IMR-90 (cell line): ENCODE results near the gene CPOX. TPM values are rescaled to one million over a fixed set of nuclear protein-coding genes. Genes with fewer than 3 reads are reported as not detected.
"Not testable (repeated sequence)": the region's sequence is repeated elsewhere in the genome, so short reads cannot be mapped to it uniquely, and the experiment has no call there.

Source experiments
- ATAC-seq: fragments of 200-7000 bp; cut with Tn5 transposase; 2 replicates; pipeline ENCODE4 v1.9.1; 2020; ENCODE audit warnings: low read depth, mild to moderate bottlenecking, moderate library complexity
- BruUV-seq: library from RNA; stranded (reverse); fragments of 400-500 nt; replicated peaks from 2 replicates; lab custom pipeline; 2021; lab: Mats Ljungman, UMichigan
- CTCF ChIA-PET: fragments of 300-600 bp; formaldehyde crosslinking; extraction: SDS; loops from one replicate; lab custom pipeline; 2021; ENCODE audit warnings: antibody characterized with exemption; lab: Yijun Ruan, JAX
- POLR2A ChIA-PET: fragments of 300-600 bp; sonication (Branson Sonifier 250); formaldehyde crosslinking; loops from one replicate; lab custom pipeline; 2022; ENCODE audit warnings: antibody characterized with exemption; ENCODE audit not compliant: unreplicated experiment; lab: Charles Lee
- DNase-seq: peaks from one replicate; pipeline ENCODE4 v3.0.0; 2013
- H2AFZ ChIP-seq: replicated peaks from 2 replicates; pipeline ENCODE3; 2013; ENCODE audit warnings: low read length, mild to moderate bottlenecking; ENCODE audit not compliant: poor library complexity
- H2AK5ac ChIP-seq: 2 replicates; pipeline ENCODE4 v1.6.1; 2013; ENCODE audit warnings: low read depth, low read length, inconsistent platforms
- H2AK9ac ChIP-seq: replicated peaks from 2 replicates; pipeline ENCODE3; 2013; ENCODE audit warnings: mild to moderate bottlenecking, low read depth, low read length, moderate library complexity; ENCODE audit not compliant: poor library complexity
- H2BK120ac ChIP-seq: 2 replicates; pipeline ENCODE4 v1.6.1; 2013; ENCODE audit warnings: low read depth, low read length, inconsistent platforms
- H2BK15ac ChIP-seq: 3 replicates; pipeline ENCODE4 v1.6.1; 2013; ENCODE audit warnings: low read depth, low read length, inconsistent platforms
- H2BK20ac ChIP-seq: 2 replicates; pipeline ENCODE4 v1.6.1; 2013; ENCODE audit warnings: low read depth, mild to moderate bottlenecking, inconsistent platforms, low read length, moderate library complexity
- H2BK5ac ChIP-seq: 2 replicates; pipeline ENCODE4 v1.6.1; 2013; ENCODE audit warnings: mild to moderate bottlenecking, low read depth, low read length, inconsistent platforms; ENCODE audit not compliant: poor library complexity, severe bottlenecking
- H3K14ac ChIP-seq: replicated peaks from 2 replicates; pipeline ENCODE4 v1.6.1; 2013; ENCODE audit warnings: low read depth, low read length, inconsistent platforms
- H3K18ac ChIP-seq: 2 replicates; pipeline ENCODE4 v1.6.1; 2013; ENCODE audit warnings: low read depth, low read length, control low read depth
- H3K23ac ChIP-seq: 2 replicates; pipeline ENCODE4 v1.6.1; 2013; ENCODE audit warnings: low read depth, low read length, inconsistent platforms
- H3K27ac ChIP-seq: 2 replicates; pipeline ENCODE4 v1.5.1; 2013; ENCODE audit warnings: mild to moderate bottlenecking, control low read depth, low read length; ENCODE audit not compliant: insufficient read depth
- H3K27me3 ChIP-seq: 2 replicates; pipeline ENCODE4 v1.6.1; 2013; ENCODE audit warnings: low read length; ENCODE audit not compliant: control insufficient read depth, insufficient read depth
- H3K36me3 ChIP-seq: 2 replicates; pipeline ENCODE4 v1.6.1; 2013; ENCODE audit warnings: low read length, mixed read lengths; ENCODE audit not compliant: control insufficient read depth, insufficient read depth
- H3K4ac ChIP-seq: 2 replicates; pipeline ENCODE4 v1.6.1; 2013; ENCODE audit warnings: low read depth, low read length, inconsistent platforms
- H3K4me1 ChIP-seq: 2 replicates; pipeline ENCODE4 v1.6.1; 2013; ENCODE audit warnings: low read length, mixed read lengths; ENCODE audit not compliant: control insufficient read depth, insufficient read depth
- H3K4me2 ChIP-seq: 2 replicates; pipeline ENCODE4 v1.6.1; 2013; ENCODE audit warnings: low read depth, mild to moderate bottlenecking, control low read depth, low read length, moderate library complexity
- H3K4me3 ChIP-seq: 2 replicates; pipeline ENCODE4 v1.5.1; 2013; ENCODE audit warnings: low read depth, mild to moderate bottlenecking, control low read depth, low read length, moderate library complexity; ENCODE audit not compliant: insufficient read depth
- H3K56ac ChIP-seq: 2 replicates; pipeline ENCODE4 v1.6.1; 2013; ENCODE audit warnings: low read length, inconsistent platforms; ENCODE audit not compliant: insufficient read depth; ENCODE audit errors: extremely low read depth
- H3K79me1 ChIP-seq, 2 experiments: 2 replicates each; pipeline ENCODE4 v1.6.1; 2013; ENCODE audit warnings: low read length in 2 of 2, inconsistent platforms in 1 of 2, low read depth in 1 of 2
- H3K9ac ChIP-seq: 2 replicates; pipeline ENCODE4 v1.6.1; 2013; ENCODE audit warnings: low read depth, low read length, control low read depth
- H3K9me1 ChIP-seq: 2 replicates; pipeline ENCODE4 v1.6.1; 2013; ENCODE audit warnings: low read length, inconsistent platforms; ENCODE audit not compliant: insufficient read depth
- H3K9me3 ChIP-seq: 2 replicates; pipeline ENCODE4 v1.6.1; 2013; ENCODE audit warnings: low read length; ENCODE audit not compliant: control insufficient read depth, insufficient read depth
- H4K20me1 ChIP-seq: 2 replicates; pipeline ENCODE4 v1.6.1; 2013; ENCODE audit warnings: low read length, inconsistent platforms; ENCODE audit not compliant: insufficient read depth
- H4K5ac ChIP-seq: 2 replicates; pipeline ENCODE4 v1.6.1; 2013; ENCODE audit warnings: mild to moderate bottlenecking, low read depth, low read length, control low read depth
- H4K8ac ChIP-seq, 2 experiments: 2 replicates each; pipeline ENCODE4 v1.6.1; 2013; ENCODE audit warnings: low read depth in 2 of 2, low read length in 2 of 2, control low read depth in 1 of 2, inconsistent platforms in 1 of 2
- H4K91ac ChIP-seq: 2 replicates; pipeline ENCODE4 v1.6.1; 2013; ENCODE audit warnings: low read depth, low read length, inconsistent platforms; ENCODE audit not compliant: insufficient read depth
- CHD1 ChIP-seq: IDR thresholded peaks from 2 replicates; pipeline ENCODE4 v1.6.1; 2012; ENCODE audit warnings: low read depth, low read length, improper control_type of control experiment
- MAZ ChIP-seq: IDR thresholded peaks from 2 replicates; pipeline ENCODE4 v1.6.1; 2012; ENCODE audit warnings: low read depth, mild to moderate bottlenecking, low read length, improper control_type of control experiment, moderate library complexity, borderline replicate concordance
- POLR2A ChIP-seq: IDR thresholded peaks from 2 replicates; pipeline ENCODE4 v1.6.1; 2012; ENCODE audit warnings: mild to moderate bottlenecking, low read depth, low read length
- RFX5 ChIP-seq: IDR thresholded peaks from 2 replicates; pipeline ENCODE4 v1.8.0; 2012; ENCODE audit warnings: low read depth, mild to moderate bottlenecking, low read length, moderate library complexity
- WGBS, 2 experiments: methylation state at CpG; one replicate each; pipeline versions ENCODE4 v1.1.5 to v1.1.7; 2013; ENCODE audit warnings: missing lambda C conversion rate in 2 of 2; ENCODE audit not compliant: insufficient read length in 1 of 2; ENCODE audit errors: extremely low coverage in 2 of 2; 5-methylcytosine and 5-hydroxymethylcytosine counted together
- dilution Hi-C: fragments of 300-500 bp; cut with HindIII; formaldehyde crosslinking; loops from one replicate; pipeline ENCODE4 v1.14.3; 2018; ENCODE audit warnings: low sequenced_read_pairs; ENCODE audit not compliant: unreplicated experiment
- in situ Hi-C: fragments of 300-500 bp; cut with MboI; formaldehyde crosslinking; loops from 3 replicates; pipeline ENCODE4 v1.14.3; 2019; ENCODE audit warnings: low sequenced_read_pairs, inconsistent platforms, mixed read lengths
- intact Hi-C: fragments of 100-400 bp; cut with micrococcal nuclease; formaldehyde crosslinking; loops from 2 replicates; pipeline ENCODE4 v1.10.0; 2022
- polyA plus RNA-seq, 3 experiments: library from polyadenylated mRNA; depleted of rRNA; stranded (reverse); fragments of >200 nt; gene quantifications; 2 replicates each; pipeline ENCODE4 v1.2.3, GENCODE V29; 2012; ENCODE audit warnings: low replicate concordance in 1 of 3
- total RNA-seq: library from RNA; depleted of rRNA; stranded (reverse); fragments of >200 nt; gene quantifications from 2 replicates; pipeline ENCODE4 v1.2.3, GENCODE V29; 2012

Gene CPOX
- total and polyA plus RNA-seq, 2 of the 4 experiments (the other 2 are of a cell fraction), result 14.5 to 19.4 TPM

DNA sequence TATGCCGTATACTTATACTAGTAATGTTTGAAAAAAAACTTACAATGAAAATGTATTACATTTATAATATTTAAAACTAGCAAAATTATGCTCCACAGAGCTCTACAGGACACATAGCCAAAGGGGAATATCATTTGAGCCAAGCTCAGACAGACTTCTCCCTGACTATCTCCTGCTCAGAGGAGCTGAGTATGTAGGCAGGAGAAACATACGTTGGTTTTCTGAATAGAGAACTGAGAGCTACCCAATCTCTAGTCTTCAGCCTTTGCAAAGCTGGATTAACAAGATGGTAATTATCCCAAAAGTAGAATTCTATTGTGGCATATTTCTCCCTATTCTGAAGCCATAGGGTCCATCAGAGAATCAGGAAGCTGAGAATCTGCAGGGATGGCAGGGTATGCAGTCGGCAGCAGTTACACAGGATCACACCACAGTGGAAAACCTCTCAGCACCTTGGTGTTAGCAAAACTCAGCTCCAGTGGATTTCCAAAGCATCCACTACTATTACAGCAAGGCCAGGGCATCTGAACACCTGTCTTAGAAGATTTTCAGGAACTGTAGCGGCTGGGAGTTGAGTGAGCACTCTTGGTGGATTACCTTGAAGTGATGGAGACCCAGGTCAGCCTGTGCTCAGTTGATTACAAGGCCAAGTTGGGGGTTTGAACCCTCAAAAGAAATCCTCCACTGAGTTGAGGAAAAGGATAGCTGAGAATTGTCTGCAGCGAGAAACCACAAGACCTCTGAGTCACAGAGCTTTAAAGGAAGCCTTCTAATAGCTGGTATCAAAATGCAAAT lies 31.5 kb downstream of the CPOX start (continued):
- TF ChIP-seq CHD1, result no peak

- no peak overlapping the region for H2BK5ac ChIP-seq
- no peak overlapping the region for H4K5ac ChIP-seq
- no peak overlapping the region for H3K9ac ChIP-seq
- TF ChIP-seq POLR2A (no peak), RFX5 (no peak), MAZ (no peak)
- H3K23ac ChIP-seq, result no peak overlapping the region
- no peaks in the 10 kb centered on the region for H4K20me1 ChIP-seq
- H3K4me3 ChIP-seq, result no peak overlapping the region
- no peak overlapping the region for H2BK120ac ChIP-seq
- in situ Hi-C loops (loop anchor here (25.0 kb wide), 1 partner anchor 224 kb away; no protein-coding TSS in a partner anchor), intact Hi-C loops (no loop called here), dilution Hi-C loops (no loop called here)
- ChIA-PET POLR2A (no interaction called here), CTCF (no interaction called here)
- no peaks in the 10 kb centered on the region for H3K79me1 ChIP-seq
- no peak overlapping the region for H2AFZ ChIP-seq
- ATAC-seq (no peak), DNase-seq (no peak)
- H3K27ac ChIP-seq, result no peak overlapping the region
- H2AK5ac ChIP-seq, result no peak overlapping the region
- no peak overlapping the region for H3K4ac ChIP-seq
- no peak overlapping the region for H3K18ac ChIP-seq
- H4K91ac ChIP-seq, result no peak overlapping the region
- H3K27me3 ChIP-seq, result peaks cover 6% of the 10 kb centered on the region
- no peak overlapping the region for H4K8ac ChIP-seq
- WGBS, 2 experiments, result no CpG with 5 or more reads among the region's 2 CpGs
- H3K4me1 ChIP-seq, result no peaks in the 10 kb centered on the region; the same call in 1 of the 2 replicates
- no peak overlapping the region for H2AK9ac ChIP-seq
- no peak overlapping the region for H3K56ac ChIP-seq
- no peak overlapping the region for H3K4me2 ChIP-seq
- no peak overlapping the region for H2BK15ac ChIP-seq
- no peaks in the 10 kb centered on the region for H3K36me3 ChIP-seq
- no peak overlapping the region for H2BK20ac ChIP-seq
- no peaks in the 10 kb centered on the region for H3K9me3 ChIP-seq
- BruUV-seq, result no TSS peak
- no peaks in the 10 kb centered on the region for H3K9me1 ChIP-seq
- no peak overlapping the region for H3K14ac ChIP-seq
Observed at GRCh38 chr3:98560911-98561310, 32.5 kb downstream of the CPOX start.

GRCh38 chr3:98559769-98560168 lies 33.6 kb downstream of the CPOX start:
- H3K4me1 ChIP-seq, dilution Hi-C loops, DNase-seq, H2BK120ac ChIP-seq, H4K20me1 ChIP-seq, H3K18ac ChIP-seq, H3K4me3 ChIP-seq, H3K27ac ChIP-seq, H2AK9ac ChIP-seq, BruUV-seq, H3K36me3 ChIP-seq, H4K91ac ChIP-seq, H3K4ac ChIP-seq, H3K56ac ChIP-seq, H3K9me1 ChIP-seq, H2BK5ac ChIP-seq, H4K8ac ChIP-seq, H2AK5ac ChIP-seq, H3K9me3 ChIP-seq, H3K79me1 ChIP-seq, H2AFZ ChIP-seq, H2BK15ac ChIP-seq, H3K23ac ChIP-seq, H3K4me2 ChIP-seq, POLR2A ChIA-PET, intact Hi-C loops, H3K14ac ChIP-seq, ATAC-seq, H2BK20ac ChIP-seq, H4K5ac ChIP-seq, H3K27me3 ChIP-seq, H3K9ac ChIP-seq: not testable (repeated sequence)
- WGBS, 2 experiments, result no CpG with 5 or more reads among the region's 2 CpGs
- in situ Hi-C loops, result loop anchor here (25.0 kb wide), 1 partner anchor 222 kb away; no protein-coding TSS in a partner anchor
- CTCF ChIA-PET, result interaction anchor here (0.7 kb wide), 1 partner anchor 53 kb away, joined by 3 read pairs; no protein-coding TSS in a partner anchor
